ENCODE results near the gene CFAP74. TPM values are rescaled to one million over a fixed set of nuclear protein-coding genes. Genes with fewer than 3 reads are reported as not detected.

CFAP74 gene
- total and polyA plus RNA-seq, 9 of the 15 experiments (the other 6 are each of a cell fraction or from before 2014, with no cell fraction given) = 0.03 to 0.15 (median 0.05) TPM; not detected in 6

- Histone ChIP-seq H3K9me1 (ENCODE audit: control insufficient read depth, insufficient read depth, low read length) (peaks cover 3% of the 10 kb centered on the region), H3K36me3 (ENCODE audit: control insufficient read depth, insufficient read depth, low read length) (peaks cover 6% of the 10 kb centered on the region; the same call in 2 of the 3 replicates), H4K20me1 (replicated peaks; ENCODE audit: control insufficient read depth, insufficient read depth, low read length) (peaks cover 3% of the 10 kb centered on the region), H2AFZ (ENCODE audit: low read depth, low read length) (no peak overlapping the region), H3K4me1 (replicated peaks in 1 of 2; ENCODE audit: control insufficient read depth in 2 of 2, insufficient read depth in 2 of 2, low read length in 2 of 2) (peaks cover 22 to 60% of the 10 kb centered on the region in 2 experiments), H3K4me3 (no peak overlapping the region), H3K79me2 (ENCODE audit: control insufficient read depth, insufficient read depth, low read length) (peaks cover 27% of the 10 kb centered on the region), H3K4me2 (ENCODE audit: insufficient read depth, low read length) (no peak overlapping the region), H3K27ac (ENCODE audit: extremely low read depth, low read depth, low read length) (no peak overlapping the region), H3K9me3 (replicated peaks; ENCODE audit: control insufficient read depth, insufficient read depth, low read depth, low read length) (peaks cover 2% of the 10 kb centered on the region; the same call in 1 of the 2 replicates), H3K27me3 (ENCODE audit: control insufficient read depth in 2 of 2, insufficient read depth in 2 of 2, low read length in 2 of 2) (peaks cover 0 to 14% of the 10 kb centered on the region in 2 experiments; a peak in 3 of 5 replicates), H3K9ac (ENCODE audit: insufficient read depth in 1 of 2, low read depth in 2 of 2, low read length in 2 of 2) (peak overlapping the region in 1 of 2 experiments; percentile 59; a peak in 2 of 4 replicates)
- CTCF ChIA-PET (ENCODE audit: low intra/inter-chr PET ratio) = no interaction called here
- no peak for ATAC-seq
- POLR2A ChIA-PET = interaction anchor here (1.0 kb wide), 1 partner anchor 14 kb away, joined by 3 read pairs; no protein-coding TSS in a partner anchor
- whole genome bisulfite sequencing (ENCODE audit: insufficient coverage, low coverage, missing lambda C conversion rate) = 86% methylated on average over 2 of the region's 2 CpGs
- BruUV-seq (replicated peaks) = no TSS peak
- intact Hi-C loops (cut with micrococcal nuclease) = no loop called here
- no peak for FAIRE-seq
- no peak for DNase-seq (ENCODE audit: extremely low read depth in 1 of 4, low spot score in 3 of 4)
- in situ Hi-C loops (cut with MboI) = no loop called here
- TF ChIP-seq BHLHE40 (IDR thresholded peaks at IDR 0.05; ENCODE audit: low read length) (no peak), KDM5B (IDR thresholded peaks at IDR 0.05; ENCODE audit: insufficient replicate concordance, low read depth, low read length) (peak; percentile 36), MITF (IDR thresholded peaks at IDR 0.05) (no peak), SMAD4 (CRISPR knock-in tag; conservative IDR thresholded peaks at IDR 0.05) (no peak), PBX2 (CRISPR knock-in tag; IDR thresholded peaks at IDR 0.05; ENCODE audit: low read depth) (no peak), PBX2 (tag; conservative IDR thresholded peaks at IDR 0.05; ENCODE audit: low read depth) (no peak)
Measured at GRCh38 chr1:1893997-1894353, 109.6 kb downstream of the CFAP74 start.
